K562 (cell line): ENCODE measurements around the gene TRMT10B. TPM values are rescaled to one million over a fixed set of nuclear protein-coding genes. Genes with fewer than 3 reads are reported as not detected.
A peak's percentile ranks its signal among the peaks of the same experiment; 100 is the strongest.

Experiments
- BRD9 ChIP-seq: fragments of 450-650 bp; IDR thresholded peaks from 2 replicates; pipeline ENCODE4 v1.6.1; 2018; ENCODE audit warnings: low read depth; ENCODE audit not compliant: partially characterized antibody
- ETV1 ChIP-seq: fragments of 450-650 bp; conservative IDR thresholded peaks from 2 replicates; pipeline ENCODE4 v1.6.1; 2016; ENCODE audit warnings: missing genetic modification characterization, control low read depth, low read depth, missing compliant biosample characterization
- FOSL1 ChIP-seq: fragments of 200-800 bp; sonication (Bioruptor generic); conservative IDR thresholded peaks from 2 replicates; pipeline ENCODE4 v1.6.1; 2016; ENCODE audit warnings: missing genetic modification characterization, missing compliant biosample characterization
- HIVEP1 ChIP-seq: fragments of 250-450 bp; sonication (Bioruptor Pico); IDR thresholded peaks from 2 replicates; pipeline ENCODE4 v1.4.0; 2020; ENCODE audit warnings: mild to moderate bottlenecking
- KLF1 ChIP-seq: fragments of 450-650 bp; IDR thresholded peaks from 2 replicates; pipeline ENCODE4 v1.6.1; 2016; ENCODE audit warnings: missing genetic modification characterization, missing compliant biosample characterization
- MECOM ChIP-seq: fragments of 250-450 bp; sonication (Bioruptor Pico); IDR thresholded peaks from 2 replicates; pipeline ENCODE4 v1.8.0; 2022; ENCODE audit warnings: inconsistent platforms
- NCOA1 ChIP-seq: fragments of 450-650 bp; IDR thresholded peaks from 2 replicates; pipeline ENCODE4 v1.6.1; 2016; ENCODE audit warnings: low read depth
- NR2C2 ChIP-seq, 2 experiments: fragments of 200-800 bp in 1 of 2; sonication (Bioruptor generic) in 1 of 2; sonication (generic) in 1 of 2; formaldehyde crosslinking in 1 of 2; IDR thresholded peaks; 2 replicates each; pipeline versions ENCODE4 v1.6.1 to v1.8.0; 2016 to 2022; ENCODE audit warnings: mild to moderate bottlenecking in 1 of 2, missing compliant biosample characterization in 1 of 2, missing genetic modification characterization in 1 of 2, missing genetic modification reagents in 1 of 2
- RBM34 ChIP-seq: fragments of 200-400 bp; formaldehyde crosslinking; IDR thresholded peaks from 2 replicates; pipeline ENCODE4 v1.6.1; 2018; ENCODE audit warnings: low read length, borderline replicate concordance; ENCODE audit not compliant: insufficient read depth
- TAF1 ChIP-seq: IDR thresholded peaks from 2 replicates; pipeline ENCODE4 v1.6.1; 2011; ENCODE audit warnings: mild to moderate bottlenecking, low read length, moderate library complexity; ENCODE audit not compliant: insufficient read depth, control insufficient read depth, severe bottlenecking; ENCODE audit errors: extremely low read depth
- TBL1XR1 ChIP-seq, 2 experiments: IDR thresholded peaks; 2 replicates each; pipeline ENCODE4 v1.6.1; 2012; ENCODE audit warnings: improper control_type of control experiment in 2 of 2, low read length in 2 of 2, mild to moderate bottlenecking in 1 of 2
- TGIF2 ChIP-seq: sonication (generic); formaldehyde crosslinking; IDR thresholded peaks from 2 replicates; pipeline ENCODE4 v1.8.1; 2022; ENCODE audit warnings: mild to moderate bottlenecking, missing genetic modification reagents, moderate library complexity
- ZFP36 ChIP-seq: fragments of 150-350 bp; IDR thresholded peaks from 2 replicates; pipeline ENCODE4 v1.6.1; 2018; ENCODE audit warnings: low read length, low read depth; ENCODE audit not compliant: partially characterized antibody
- ZNF347 ChIP-seq: fragments of 450-650 bp; formaldehyde crosslinking; IDR thresholded peaks from 2 replicates; pipeline ENCODE4 v1.4.0; 2020; ENCODE audit warnings: low read depth, mild to moderate bottlenecking, moderate library complexity
- ZNF354B ChIP-seq: fragments of 250-450 bp; sonication (Bioruptor Pico); IDR thresholded peaks from 2 replicates; pipeline ENCODE4 v1.4.0; 2020
- ZNF668 ChIP-seq: fragments of 250-450 bp; sonication (Bioruptor Pico); IDR thresholded peaks from 2 replicates; pipeline ENCODE4 v1.8.0; 2022; ENCODE audit warnings: mild to moderate bottlenecking, inconsistent platforms
- ZNF77 ChIP-seq: fragments of 250-450 bp; sonication (Bioruptor Pico); IDR thresholded peaks from 2 replicates; pipeline ENCODE4 v1.5.0; 2020
- ZNF778 ChIP-seq: fragments of 450-650 bp; formaldehyde crosslinking; IDR thresholded peaks from 2 replicates; pipeline ENCODE4 v1.4.0; 2020; ENCODE audit warnings: mild to moderate bottlenecking, moderate library complexity
- polyA plus RNA-seq, 8 experiments: library from polyadenylated mRNA; depleted of rRNA in 4 of 8; stranded (reverse) in 5 of 8; unstranded in 3 of 8; fragments of >200 nt; fragmentation: Nextera tagmentation in 2 of 8; fragmentation: Illumina TruSeq in 1 of 8; extraction: Ambion mirVana in 2 of 8; extraction: Trizol in 1 of 8; gene quantifications; 2 replicates each; pipeline versions ENCODE4 v1.2.1 to v1.2.3, GENCODE V29; 2011 to 2014; ENCODE audit warnings: inconsistent platforms in 1 of 8, missing spikeins in 1 of 8
- total RNA-seq, 7 experiments: library from RNA; depleted of rRNA in 6 of 7; stranded (reverse); fragments of >200 nt in 6 of 7; fragmentation: Illumina TruSeq in 2 of 7; extraction: Trizol in 2 of 7; gene quantifications; 2 replicates each; pipeline versions ENCODE4 v1.2.1 to v1.2.3, GENCODE V29; 2011 to 2021; ENCODE audit warnings: low replicate concordance in 1 of 7
- TF ChIP-seq, protein P1 (sequence below), 2 experiments: fragments of 150-350 bp in 1 of 2; IDR thresholded peaks; 2 replicates each; pipeline ENCODE4 v1.6.1; 2012 to 2016; ENCODE audit warnings: low read depth in 2 of 2, low read length in 2 of 2, mild to moderate bottlenecking in 1 of 2, moderate library complexity in 1 of 2
- TF ChIP-seq, protein P2 (sequence below), 2 experiments: IDR thresholded peaks in 1 of 2; conservative IDR thresholded peaks in 1 of 2; 2 replicates each; pipeline ENCODE4 v1.6.1; 2016; ENCODE audit warnings: low read depth in 2 of 2, mild to moderate bottlenecking in 1 of 2, missing compliant biosample characterization in 1 of 2, missing genetic modification characterization in 1 of 2, moderate library complexity in 1 of 2
- TF ChIP-seq, protein P3 (sequence below): fragments of 450-650 bp; IDR thresholded peaks from 2 replicates; pipeline ENCODE4 v1.6.1; 2016

The TRMT10B gene
- total and polyA plus RNA-seq, 9 of the 15 experiments (the other 6 are each of a cell fraction or from before 2014, with no cell fraction given) = 2.9 to 13.4 (median 7.0) TPM

DNA sequence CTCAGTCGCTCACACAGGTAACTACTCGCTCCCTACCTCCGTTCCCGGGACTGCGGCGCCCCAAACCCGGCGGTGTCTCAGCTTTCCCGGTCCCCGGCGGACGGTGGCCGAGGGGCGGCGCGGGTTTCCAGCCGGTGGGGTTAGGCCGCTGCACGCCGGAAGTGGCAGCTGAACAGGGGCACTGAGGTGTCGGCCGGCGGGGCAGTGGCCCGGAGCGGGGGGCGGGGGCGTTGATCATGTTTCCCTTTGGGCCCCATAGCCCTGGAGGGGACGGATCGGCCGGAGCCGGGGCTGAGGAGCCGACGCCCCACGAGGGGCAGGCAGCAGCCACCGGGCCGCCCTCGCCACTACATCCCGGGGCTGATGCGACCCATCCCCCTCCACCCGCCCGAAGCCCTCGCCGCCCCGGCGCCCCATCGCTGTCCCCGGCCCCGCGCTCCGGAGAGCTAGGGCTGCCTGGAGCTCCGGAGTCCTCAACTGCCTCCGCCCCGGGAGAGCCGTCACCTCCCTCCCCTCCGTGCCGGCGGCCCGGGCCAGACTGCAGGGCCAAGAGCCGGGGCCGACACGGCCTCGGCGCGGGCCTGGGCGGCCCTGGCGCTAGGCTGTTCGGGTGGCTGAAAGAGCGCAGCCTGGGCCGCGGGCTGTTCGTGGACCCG lies 47.2 kb downstream of the TRMT10B start, which contains the start of gene DCAF10 (continued):
- TF ChIP-seq, protein P1, sequence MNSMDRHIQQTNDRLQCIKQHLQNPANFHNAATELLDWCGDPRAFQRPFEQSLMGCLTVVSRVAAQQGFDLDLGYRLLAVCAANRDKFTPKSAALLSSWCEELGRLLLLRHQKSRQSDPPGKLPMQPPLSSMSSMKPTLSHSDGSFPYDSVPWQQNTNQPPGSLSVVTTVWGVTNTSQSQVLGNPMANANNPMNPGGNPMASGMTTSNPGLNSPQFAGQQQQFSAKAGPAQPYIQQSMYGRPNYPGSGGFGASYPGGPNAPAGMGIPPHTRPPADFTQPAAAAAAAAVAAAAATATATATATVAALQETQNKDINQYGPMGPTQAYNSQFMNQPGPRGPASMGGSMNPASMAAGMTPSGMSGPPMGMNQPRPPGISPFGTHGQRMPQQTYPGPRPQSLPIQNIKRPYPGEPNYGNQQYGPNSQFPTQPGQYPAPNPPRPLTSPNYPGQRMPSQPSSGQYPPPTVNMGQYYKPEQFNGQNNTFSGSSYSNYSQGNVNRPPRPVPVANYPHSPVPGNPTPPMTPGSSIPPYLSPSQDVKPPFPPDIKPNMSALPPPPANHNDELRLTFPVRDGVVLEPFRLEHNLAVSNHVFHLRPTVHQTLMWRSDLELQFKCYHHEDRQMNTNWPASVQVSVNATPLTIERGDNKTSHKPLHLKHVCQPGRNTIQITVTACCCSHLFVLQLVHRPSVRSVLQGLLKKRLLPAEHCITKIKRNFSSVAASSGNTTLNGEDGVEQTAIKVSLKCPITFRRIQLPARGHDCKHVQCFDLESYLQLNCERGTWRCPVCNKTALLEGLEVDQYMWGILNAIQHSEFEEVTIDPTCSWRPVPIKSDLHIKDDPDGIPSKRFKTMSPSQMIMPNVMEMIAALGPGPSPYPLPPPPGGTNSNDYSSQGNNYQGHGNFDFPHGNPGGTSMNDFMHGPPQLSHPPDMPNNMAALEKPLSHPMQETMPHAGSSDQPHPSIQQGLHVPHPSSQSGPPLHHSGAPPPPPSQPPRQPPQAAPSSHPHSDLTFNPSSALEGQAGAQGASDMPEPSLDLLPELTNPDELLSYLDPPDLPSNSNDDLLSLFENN (IDR thresholded peaks at IDR 0.05; ENCODE audit: low read depth in 2 of 2, low read length in 2 of 2) = peak in 1 of 2 experiments; percentile 82; a peak in 2 of 4 replicates
- TF ChIP-seq NR2C2 (CRISPR knock-in tag; IDR thresholded peaks at IDR 0.05) = peak; percentile 76; the same call in 1 of the 2 replicates
- TF ChIP-seq NR2C2 (tag; IDR thresholded peaks at IDR 0.05) = peak; percentile 91
- peak; percentile 88 for TF ChIP-seq ETV1 (tag)
- TF ChIP-seq TBL1XR1 (IDR thresholded peaks at IDR 0.05; ENCODE audit: low read length in 2 of 2) = peak; percentile 85 to 95
- TF ChIP-seq ZFP36 = peak; percentile 52
- no peak for TF ChIP-seq HIVEP1 (CRISPR knock-in tag)
- no peak for TF ChIP-seq ZNF778
- TF ChIP-seq NCOA1 = peak; percentile 100
- TF ChIP-seq ZNF354B (CRISPR knock-in tag) = no peak
- TF ChIP-seq MECOM (CRISPR knock-in tag) = no peak
- TF ChIP-seq TAF1 = peak; percentile 98
- no peak for TF ChIP-seq ZNF77 (CRISPR knock-in tag)
- TF ChIP-seq, protein P2, sequence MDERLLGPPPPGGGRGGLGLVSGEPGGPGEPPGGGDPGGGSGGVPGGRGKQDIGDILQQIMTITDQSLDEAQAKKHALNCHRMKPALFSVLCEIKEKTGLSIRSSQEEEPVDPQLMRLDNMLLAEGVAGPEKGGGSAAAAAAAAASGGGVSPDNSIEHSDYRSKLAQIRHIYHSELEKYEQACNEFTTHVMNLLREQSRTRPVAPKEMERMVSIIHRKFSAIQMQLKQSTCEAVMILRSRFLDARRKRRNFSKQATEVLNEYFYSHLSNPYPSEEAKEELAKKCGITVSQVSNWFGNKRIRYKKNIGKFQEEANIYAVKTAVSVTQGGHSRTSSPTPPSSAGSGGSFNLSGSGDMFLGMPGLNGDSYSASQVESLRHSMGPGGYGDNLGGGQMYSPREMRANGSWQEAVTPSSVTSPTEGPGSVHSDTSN (CRISPR knock-in tag; IDR thresholded peaks at IDR 0.05; ENCODE audit: low read depth) = no peak
- TF ChIP-seq, protein P2 (tag; conservative IDR thresholded peaks at IDR 0.05; ENCODE audit: low read depth) = no peak
- TF ChIP-seq, protein P3, sequence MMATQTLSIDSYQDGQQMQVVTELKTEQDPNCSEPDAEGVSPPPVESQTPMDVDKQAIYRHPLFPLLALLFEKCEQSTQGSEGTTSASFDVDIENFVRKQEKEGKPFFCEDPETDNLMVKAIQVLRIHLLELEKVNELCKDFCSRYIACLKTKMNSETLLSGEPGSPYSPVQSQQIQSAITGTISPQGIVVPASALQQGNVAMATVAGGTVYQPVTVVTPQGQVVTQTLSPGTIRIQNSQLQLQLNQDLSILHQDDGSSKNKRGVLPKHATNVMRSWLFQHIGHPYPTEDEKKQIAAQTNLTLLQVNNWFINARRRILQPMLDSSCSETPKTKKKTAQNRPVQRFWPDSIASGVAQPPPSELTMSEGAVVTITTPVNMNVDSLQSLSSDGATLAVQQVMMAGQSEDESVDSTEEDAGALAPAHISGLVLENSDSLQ = peak; percentile 27
- peak; percentile 42 for TF ChIP-seq FOSL1 (tag)
- TF ChIP-seq ZNF668 (CRISPR knock-in tag) = peak; percentile 54; the same call in 1 of the 2 replicates
- TF ChIP-seq RBM34 = no peak
- TF ChIP-seq TGIF2 = peak; percentile 95
- TF ChIP-seq ZNF347 (CRISPR knock-in tag) = no peak
- TF ChIP-seq KLF1 (tag) = peak; percentile 87; the same call in 1 of the 2 replicates
- TF ChIP-seq BRD9 = no peak
